GM12878 (cell line): ENCODE data around the gene TYRO3. TPM values are rescaled to one million over a fixed set of nuclear protein-coding genes. Genes with fewer than 3 reads are reported as not detected.

Experiments
- CUX1 ChIP-seq: IDR thresholded peaks from 2 replicates; pipeline ENCODE4 v1.6.1; 2012; ENCODE audit warnings: improper control_type of control experiment, low read depth, low read length; ENCODE audit not compliant: insufficient replicate concordance
- PRDM15 ChIP-seq: fragments of 450-650 bp; formaldehyde crosslinking; IDR thresholded peaks from 2 replicates; pipeline ENCODE4 v1.4.0; 2020; ENCODE audit warnings: mild to moderate bottlenecking, moderate library complexity
- SMAD1 ChIP-seq: fragments of 450-650 bp; IDR thresholded peaks from 2 replicates; pipeline ENCODE4 v1.6.1; 2018; ENCODE audit warnings: mild to moderate bottlenecking, low read depth; ENCODE audit not compliant: partially characterized antibody
- polyA plus RNA-seq, 11 experiments: library from polyadenylated mRNA; depleted of rRNA in 4 of 11; unstranded in 6 of 11; stranded (reverse) in 5 of 11; fragments of >200 nt; fragmentation: Nextera tagmentation in 4 of 11; fragmentation: Illumina TruSeq in 1 of 11; extraction: Ambion mirVana in 4 of 11; extraction: Trizol in 1 of 11; gene quantifications; 1 replicate in 1 of 11; 2 replicates in 10 of 11; pipeline versions ENCODE4 v1.2.1 to v1.2.3, GENCODE V29; 2011 to 2016; ENCODE audit warnings: inconsistent platforms in 2 of 11, missing spikeins in 2 of 11, low read depth in 1 of 11
- total RNA-seq, 4 experiments: library from RNA; depleted of rRNA in 3 of 4; stranded (reverse); fragments of >200 nt in 3 of 4; fragmentation: Illumina TruSeq in 1 of 4; extraction: Trizol in 1 of 4; gene quantifications; 2 replicates each; pipeline versions ENCODE4 v1.2.1 to v1.2.3, GENCODE V29; 2013 to 2021
- TF ChIP-seq, protein P1 (sequence below): IDR thresholded peaks from 2 replicates; pipeline ENCODE4 v1.6.1; 2012; ENCODE audit warnings: mild to moderate bottlenecking, low read depth, low read length

Gene TYRO3
- total and polyA plus RNA-seq, 10 of the 15 experiments (the other 5 are each of a cell fraction or from before 2014, with no cell fraction given), result 0.06 to 0.28 (median 0.13) TPM; not detected in 4

DNA sequence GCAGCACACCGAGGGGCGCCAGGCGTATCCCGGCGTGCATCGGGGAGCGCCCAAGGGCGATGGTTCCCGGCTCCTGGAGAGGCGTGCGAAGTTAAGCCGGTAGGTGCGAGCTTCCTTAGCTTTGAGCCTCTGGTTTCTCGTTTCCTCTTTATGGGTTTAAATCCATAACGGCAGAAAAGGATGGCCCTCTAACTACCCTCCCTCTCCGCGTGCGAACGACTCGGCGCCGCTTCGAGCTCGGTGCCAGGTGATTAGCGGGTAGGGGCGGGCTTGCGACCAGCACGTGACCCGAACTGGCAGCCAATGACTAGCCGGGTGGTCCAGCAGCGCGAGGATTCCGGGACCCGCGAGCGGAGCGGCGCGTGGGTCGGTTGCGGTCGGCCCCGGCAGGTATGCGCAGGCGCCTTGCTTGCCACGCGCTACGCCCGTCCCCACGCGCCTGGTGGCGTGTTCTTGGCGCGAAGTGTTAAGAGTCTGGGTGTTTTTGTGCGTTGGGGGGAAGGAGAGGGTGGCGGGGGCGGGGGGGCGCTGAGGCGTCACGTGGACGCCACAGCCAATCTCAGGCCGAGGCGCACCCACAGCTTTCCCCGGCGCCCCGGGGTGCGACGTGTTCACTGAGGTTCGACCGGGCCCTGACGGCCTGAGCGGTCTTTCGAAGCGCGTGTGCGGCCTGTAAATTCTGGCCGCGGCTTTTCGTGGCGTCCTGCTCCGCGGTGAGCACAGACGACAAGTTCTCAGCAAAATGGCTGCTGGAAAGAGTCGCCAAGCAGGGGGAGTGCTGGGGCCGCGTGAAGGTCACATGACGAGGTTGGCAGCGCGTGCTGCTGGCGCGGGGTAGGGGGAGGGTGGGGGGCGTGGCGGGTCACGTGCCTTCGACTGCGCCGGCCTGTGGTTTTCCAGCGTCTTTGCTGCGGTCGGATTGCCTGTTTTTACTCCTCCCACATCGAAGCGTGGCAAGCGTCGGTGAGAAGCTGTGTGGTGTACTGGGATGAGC, 62.5 kb downstream of the TYRO3 start (continued):
- TF ChIP-seq CUX1 (no peak), SMAD1 (no peak), PRDM15 (CRISPR knock-in tag) (no peak)
- TF ChIP-seq, protein P1, sequence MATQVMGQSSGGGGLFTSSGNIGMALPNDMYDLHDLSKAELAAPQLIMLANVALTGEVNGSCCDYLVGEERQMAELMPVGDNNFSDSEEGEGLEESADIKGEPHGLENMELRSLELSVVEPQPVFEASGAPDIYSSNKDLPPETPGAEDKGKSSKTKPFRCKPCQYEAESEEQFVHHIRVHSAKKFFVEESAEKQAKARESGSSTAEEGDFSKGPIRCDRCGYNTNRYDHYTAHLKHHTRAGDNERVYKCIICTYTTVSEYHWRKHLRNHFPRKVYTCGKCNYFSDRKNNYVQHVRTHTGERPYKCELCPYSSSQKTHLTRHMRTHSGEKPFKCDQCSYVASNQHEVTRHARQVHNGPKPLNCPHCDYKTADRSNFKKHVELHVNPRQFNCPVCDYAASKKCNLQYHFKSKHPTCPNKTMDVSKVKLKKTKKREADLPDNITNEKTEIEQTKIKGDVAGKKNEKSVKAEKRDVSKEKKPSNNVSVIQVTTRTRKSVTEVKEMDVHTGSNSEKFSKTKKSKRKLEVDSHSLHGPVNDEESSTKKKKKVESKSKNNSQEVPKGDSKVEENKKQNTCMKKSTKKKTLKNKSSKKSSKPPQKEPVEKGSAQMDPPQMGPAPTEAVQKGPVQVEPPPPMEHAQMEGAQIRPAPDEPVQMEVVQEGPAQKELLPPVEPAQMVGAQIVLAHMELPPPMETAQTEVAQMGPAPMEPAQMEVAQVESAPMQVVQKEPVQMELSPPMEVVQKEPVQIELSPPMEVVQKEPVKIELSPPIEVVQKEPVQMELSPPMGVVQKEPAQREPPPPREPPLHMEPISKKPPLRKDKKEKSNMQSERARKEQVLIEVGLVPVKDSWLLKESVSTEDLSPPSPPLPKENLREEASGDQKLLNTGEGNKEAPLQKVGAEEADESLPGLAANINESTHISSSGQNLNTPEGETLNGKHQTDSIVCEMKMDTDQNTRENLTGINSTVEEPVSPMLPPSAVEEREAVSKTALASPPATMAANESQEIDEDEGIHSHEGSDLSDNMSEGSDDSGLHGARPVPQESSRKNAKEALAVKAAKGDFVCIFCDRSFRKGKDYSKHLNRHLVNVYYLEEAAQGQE, result no peak
- TF ChIP-seq, all 136 proteins: peak for 15
